Pulmonary artery endothelial cell (primary cell): ENCODE results near the gene TECPR2. TPM values are rescaled to one million over a fixed set of nuclear protein-coding genes. Genes with fewer than 3 reads are reported as not detected.
A peak's percentile ranks its signal among the peaks of the same experiment; 100 is the strongest.

ENCODE experiments used
- DNase-seq: peaks from one replicate; pipeline ENCODE4 v3.0.0-alpha.2; 2011; ENCODE audit warnings: low read depth, low spot score
- total RNA-seq: library from RNA; depleted of rRNA; stranded (reverse); fragments of >200 nt; gene quantifications from 2 replicates; pipeline ENCODE4 v1.2.3, GENCODE V29; 2014

Gene TECPR2
- total RNA-seq, 1 donor from 2014 or later = 13.4 TPM

DNA sequence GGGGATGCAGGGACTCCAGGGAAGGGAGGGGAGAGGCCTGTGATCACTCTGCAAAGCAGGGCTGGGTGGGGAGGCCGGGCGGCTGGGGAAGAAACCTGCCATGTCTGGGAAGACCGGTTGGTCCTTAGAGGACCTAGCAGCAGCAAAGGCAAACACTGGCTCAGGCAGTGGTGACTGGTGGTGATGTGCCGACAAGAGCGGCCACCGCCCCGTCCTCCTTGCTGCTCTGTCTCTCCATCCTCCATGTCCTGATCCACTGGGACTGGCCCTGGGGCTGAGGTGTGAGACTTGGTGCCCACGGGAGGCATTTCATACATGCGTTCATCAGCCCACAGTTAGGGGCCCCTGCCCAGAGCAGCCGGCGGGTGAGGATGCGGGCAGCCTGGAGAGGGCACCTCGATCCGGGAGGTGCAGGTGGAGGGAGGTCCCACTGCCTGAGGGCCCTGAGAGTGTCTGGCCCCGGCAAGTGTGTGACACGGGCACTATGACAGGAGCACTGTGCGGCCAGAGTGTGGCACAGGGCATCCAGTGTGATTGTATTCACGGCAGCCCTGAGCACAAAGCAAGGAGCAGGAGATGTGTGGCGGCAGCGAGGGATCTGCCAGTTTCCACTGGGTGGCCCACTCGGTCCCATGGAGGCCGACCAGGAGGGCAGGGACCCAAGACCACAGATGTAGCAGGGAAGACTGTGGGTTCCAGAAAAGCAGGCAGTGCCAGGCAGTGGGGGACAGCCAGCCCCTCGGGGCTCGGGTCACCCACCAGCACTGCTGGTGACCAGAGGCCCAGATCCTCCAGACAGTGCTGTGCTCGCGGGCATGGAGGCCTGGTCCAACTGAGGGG lies 133.0 kb downstream of the TECPR2 start:
- DNase-seq = no peak

DNA sequence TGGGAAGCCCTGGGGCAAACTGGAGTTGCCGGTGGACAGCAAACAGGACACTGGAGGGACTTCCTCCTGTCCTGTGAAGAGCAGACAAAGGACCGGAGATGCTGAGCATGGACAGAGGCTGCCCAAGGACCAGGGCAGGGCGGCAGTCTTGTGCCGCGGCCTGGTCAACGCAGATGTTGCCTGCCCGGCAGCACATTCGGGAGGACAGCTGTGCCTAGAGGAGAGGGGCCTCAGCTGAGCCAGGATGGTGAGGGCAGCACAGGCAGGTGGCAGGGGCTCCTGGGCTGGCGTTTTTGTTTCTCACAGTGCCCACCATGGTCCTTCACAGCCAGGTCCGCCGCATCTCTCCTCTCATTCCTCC lies 133.6 kb downstream of the TECPR2 start:
- DNase-seq = no peak

DNA sequence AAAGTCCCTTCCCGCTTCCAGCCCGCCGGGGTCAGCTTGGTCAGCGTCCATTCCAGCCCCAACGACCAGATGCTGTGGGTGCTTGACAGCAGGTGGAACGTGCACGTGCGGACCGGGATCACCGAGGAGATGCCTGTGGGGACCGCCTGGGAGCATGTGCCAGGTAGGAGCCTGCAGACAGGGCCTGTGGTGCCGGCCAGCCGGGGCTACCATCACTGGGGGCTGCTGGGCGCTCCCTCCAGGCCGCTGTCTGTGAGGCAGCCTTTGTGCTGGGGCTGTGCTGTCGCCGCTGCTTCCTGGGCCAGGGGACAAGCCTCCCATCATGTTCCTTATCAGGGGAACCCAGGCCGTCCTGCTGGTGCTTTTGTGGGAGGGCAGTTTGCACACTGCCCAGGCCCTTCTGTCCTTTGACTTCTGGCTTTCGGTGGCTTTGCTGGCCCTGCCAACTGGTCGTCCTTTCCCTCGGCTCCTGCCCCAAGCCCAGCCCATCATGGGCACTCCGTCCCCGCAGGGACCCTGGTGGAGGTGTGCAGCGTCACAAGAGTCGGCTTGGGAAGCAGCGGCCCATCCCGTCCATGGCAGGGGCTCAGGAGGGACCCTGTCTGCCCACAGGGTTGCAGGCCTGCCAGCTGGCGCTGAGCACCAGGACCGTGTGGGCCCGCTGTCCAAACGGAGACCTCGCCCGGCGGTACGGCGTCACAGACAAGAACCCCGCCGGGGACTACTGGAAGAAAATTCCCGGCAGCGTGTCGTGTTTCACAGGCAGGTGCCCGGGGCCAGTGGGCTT lies 134.4 kb downstream of the TECPR2 start:
- DNase-seq = no peak

DNA sequence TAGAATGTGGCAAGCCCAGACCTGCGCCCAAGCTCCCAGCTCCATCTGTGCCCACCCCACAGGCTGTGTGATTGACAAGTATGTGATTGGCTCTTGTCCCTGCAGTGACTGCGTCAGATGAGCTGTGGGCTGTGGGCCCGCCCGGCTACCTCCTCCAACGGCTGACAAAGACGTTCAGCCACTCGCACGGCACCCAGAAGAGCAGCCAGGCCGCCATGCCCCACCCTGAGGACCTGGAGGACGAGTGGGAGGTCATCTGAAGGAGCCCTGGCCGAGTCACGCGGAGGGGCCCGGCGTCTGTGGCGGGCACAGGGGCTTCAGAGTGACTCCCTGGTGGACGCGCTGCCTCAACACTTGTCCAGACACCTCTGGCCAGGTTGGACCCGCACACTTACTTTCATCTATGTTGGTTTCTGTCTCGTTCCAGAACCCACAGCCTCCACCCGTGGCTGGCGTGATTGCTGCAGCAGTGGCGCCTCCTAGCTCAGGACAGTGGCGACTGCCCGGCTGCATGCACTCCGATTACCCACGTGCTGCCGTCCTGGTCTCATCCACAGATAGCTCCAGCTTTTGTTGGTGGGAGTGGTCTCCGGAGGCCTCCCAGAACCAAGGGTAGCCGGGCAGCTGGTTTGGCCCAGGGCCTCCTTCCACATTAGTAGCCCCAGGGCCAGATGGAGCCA lies 135.4 kb downstream of the TECPR2 start:
- no peak for DNase-seq

DNA sequence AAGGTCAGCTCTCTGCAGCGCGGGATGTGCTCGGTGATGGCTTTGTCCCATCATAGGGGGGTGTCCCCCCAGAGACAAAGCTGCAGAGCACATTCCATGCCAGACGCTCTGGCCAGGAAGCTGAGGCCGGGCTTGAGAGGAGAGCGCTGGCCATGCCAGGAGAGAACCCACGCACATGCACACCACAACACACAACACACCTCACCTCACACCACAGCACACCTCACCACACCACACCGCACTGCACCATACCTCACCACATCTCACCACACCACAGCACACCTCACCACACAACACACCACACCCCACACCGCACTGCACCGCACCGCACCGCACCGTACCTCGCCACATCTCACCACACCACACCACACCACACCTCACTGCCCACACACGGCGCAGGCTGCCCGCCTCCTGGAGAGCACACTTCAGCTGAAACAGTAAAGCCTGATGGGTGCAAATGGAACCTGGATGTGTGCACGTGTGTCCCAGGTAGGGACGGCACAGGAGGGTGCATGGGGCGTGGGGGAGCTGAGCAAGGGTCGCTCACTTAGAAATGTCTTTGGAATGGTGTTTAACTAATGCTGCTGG lies 136.0 kb downstream of the TECPR2 start:
- DNase-seq = no peak

DNA sequence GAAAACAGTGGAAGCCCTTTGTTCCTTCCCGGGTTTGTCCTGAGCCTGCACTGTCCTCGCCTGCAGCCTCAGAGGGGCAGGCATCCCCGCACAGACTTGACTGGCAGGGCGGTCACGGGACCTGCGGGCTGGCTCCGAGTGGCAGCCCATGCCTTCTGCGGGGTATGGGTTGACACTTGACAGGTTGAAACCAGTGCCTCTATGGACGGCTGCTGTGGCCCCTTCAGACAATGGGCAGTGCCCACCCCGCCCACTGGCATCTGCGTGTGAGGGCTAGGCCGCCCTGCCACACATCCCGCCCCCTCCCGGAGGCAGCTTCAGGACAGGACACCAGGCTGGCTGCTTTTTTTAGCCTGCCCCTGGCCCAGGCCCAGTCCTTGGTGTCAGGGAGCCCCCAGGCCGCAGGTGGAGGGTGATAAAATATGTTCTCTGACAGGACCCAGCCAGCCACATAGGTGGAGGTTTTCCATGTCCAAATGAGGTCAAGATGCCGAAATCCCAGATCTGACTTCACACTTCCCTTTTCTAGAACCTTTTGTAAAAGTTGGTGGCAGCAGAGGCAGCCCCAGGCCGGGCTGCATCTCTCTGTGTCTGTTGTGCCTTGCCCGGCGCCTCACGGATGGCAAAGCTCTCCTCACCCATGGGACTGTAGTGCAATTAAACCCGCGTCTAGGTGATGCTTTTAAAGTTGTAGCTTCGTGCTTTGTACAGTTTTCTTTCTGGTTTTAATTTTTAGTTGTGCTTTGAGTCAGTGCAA lies 136.8 kb downstream of the TECPR2 start:
- DNase-seq = no peak

DNA sequence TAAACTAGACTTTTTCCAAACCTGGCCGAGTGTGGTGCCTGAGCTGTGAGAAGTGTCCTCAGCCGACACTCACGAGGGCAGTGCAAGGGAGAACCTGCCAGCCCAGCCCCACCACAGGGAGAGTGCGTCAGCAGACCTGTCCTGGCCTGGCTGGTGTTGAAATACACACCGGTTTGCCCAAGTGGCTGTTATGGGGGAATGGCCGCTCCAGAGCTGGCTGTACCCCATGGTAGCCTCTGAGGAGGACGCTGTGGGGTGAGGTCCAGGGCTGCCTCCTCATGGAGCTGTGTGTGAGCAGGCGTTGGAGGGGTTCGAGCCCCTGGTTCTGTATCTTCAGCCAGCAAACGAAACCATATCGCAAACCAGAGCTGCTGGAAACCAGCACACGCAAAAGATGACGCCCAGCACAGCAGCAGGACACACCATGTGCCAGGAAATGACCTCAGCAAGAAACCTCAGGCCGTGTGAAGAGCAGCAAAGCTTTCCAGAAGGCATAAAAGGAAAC lies 137.5 kb downstream of the TECPR2 start:
- DNase-seq = peak; percentile 60

DNA sequence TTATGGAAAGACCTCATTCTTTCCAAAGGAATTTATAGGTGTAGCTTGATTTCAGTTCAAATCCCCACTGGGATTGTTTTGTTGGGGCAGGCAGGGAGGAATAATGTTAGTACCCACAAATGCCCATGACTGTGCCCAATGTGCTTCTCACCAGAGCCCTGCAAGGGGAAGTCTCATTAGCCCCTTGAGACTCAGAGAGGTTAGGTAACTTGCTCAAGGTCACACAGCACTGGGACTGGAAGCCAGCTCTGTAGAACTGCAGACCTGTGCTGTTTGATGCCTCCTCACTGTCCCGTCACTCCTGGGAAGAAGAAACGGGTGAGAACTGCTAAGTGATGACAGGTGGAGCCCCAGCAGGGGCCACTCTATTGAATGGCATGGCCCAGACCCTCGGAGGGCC lies 138.0 kb downstream of the TECPR2 start:
- DNase-seq = no peak

DNA sequence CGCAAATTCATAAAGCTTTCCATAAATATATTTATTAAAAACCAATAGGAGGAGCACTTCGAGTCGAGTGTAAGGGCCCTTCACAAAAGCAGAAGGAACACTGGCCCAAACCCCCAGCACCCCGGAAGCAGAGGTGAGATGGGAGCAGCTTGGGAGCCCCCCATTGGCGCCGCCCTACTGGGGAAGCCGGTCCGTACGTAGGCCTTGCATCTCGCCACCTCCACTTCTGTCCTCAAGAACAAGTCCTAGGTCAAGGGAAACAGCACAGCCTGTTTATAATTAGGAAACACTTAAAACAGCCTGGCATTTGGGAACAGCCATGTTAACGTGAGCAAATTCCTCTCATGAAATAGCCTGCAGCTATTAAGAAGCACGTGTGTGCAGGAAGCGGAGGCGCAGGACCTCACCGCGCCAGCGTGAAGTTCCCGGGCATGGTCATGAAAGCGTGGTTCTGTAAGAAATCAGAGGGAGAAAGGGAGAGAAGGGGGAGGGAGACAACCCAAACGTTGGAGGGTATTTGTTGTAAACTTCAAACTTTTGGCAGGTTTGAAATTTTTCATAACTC lies 139.1 kb downstream of the TECPR2 start:
- no peak for DNase-seq

DNA sequence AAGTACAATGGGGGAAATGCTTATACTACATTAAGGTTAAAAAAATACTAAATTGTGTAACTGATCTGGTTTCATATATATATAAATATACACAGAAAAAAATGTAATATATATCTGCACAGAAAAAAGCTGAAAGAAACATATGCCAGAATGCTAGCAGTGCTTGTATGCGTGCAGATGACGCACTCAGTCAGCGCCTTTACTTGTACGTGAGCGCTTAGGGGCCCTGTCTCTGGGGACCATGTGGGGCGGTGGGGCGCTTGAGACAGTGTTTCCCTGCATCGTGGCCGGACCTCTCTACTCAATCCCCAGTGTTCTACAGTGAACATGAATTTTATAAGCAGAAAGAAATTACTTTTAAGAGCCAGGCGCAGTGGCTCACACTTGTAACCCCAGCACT lies 139.8 kb downstream of the TECPR2 start:
- no peak for DNase-seq

DNA sequence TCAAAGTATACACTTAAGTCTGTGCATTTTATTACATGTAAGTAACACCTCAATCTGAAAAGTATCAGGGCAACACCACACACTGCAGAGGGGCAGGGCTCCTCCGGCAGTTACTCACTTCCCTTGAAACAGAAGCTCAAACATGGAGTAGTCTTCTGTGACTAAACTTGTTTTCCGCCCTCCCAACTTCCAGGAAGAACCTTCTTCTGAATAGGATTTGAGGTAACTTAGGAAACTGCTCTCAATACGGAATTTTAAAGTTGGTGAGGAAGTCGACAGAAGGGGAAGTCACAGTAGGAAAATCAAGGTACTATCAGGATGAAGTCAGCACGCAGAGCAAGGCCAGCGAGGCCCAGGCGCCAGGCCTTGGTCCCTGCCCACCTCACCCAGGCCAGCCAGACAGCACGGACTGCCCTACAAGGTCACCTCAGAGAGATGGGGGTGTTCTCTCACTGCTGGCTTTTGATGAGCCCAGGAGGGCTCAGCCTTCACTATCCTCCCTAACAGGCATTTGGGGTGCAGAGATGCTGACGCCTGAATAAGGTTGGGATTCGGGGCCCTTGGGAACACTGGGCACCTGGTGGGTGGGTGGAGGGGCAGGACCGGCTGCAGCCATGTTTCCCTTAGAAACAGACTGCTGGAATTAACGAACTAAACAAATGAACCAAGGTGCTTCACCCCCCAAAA lies 141.0 kb downstream of the TECPR2 start:
- peak; percentile 41 for DNase-seq

DNA sequence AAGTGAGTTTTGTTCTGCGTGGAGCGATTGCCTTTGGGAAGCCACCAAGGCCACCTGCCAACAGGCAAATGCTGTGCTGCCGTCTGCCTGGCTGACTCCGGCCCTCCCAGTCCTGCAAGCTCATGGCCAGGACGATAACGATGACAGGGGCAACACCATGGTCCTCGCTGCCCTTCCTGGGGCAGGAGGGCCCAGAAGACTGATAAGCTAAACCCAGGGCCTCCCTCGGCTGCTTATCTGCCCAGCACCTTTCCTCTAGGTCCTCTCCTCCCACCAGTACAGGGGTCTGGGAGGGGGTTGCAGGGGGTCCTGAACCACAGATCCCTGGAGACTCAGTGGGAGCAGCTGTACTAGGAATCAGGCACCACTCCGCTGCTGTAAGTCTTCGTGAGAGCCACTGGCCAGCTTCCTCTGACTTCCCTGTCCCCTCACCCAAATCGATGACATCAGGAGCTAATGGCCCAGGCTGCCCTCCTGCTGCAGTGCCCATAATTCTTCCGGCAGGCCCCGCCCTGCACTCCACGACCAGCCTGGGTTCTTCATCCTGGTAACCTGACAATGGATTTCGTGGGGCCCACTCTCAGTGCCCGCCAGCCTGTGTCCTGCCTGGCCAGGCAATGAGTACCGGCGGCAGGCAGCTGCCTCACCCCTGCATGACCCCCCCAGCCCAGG lies 141.7 kb downstream of the TECPR2 start:
- DNase-seq = no peak

DNA sequence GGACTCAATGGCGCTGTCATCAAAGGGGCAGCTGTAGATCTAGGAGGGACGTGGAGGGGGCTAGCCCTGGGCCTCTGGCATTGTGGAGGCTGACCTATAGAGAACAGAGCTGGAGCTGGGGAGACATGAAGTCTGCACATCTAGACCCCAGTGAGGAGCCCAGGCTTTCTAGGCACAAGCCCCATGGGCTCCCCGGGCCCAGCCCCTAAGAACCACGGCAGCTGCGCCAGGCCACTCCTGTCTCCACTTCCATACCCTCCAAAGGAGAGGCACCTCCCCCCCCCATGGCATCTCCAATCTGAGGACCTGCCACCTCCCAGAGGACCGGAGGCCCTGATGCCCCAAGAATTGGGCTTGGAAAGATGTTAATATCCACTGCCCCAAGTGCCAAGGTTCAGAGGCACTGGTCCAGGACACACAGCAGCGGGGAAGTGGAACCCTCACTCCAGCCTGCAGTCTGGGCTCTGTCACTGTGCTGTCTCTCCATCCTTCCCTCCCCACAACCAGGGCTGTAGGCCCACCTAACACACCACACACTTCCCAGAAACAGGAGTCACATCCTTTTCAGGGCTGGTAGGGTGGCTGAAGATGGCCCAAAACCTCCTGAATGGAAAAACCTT lies 142.4 kb downstream of the TECPR2 start:
- DNase-seq = no peak

DNA sequence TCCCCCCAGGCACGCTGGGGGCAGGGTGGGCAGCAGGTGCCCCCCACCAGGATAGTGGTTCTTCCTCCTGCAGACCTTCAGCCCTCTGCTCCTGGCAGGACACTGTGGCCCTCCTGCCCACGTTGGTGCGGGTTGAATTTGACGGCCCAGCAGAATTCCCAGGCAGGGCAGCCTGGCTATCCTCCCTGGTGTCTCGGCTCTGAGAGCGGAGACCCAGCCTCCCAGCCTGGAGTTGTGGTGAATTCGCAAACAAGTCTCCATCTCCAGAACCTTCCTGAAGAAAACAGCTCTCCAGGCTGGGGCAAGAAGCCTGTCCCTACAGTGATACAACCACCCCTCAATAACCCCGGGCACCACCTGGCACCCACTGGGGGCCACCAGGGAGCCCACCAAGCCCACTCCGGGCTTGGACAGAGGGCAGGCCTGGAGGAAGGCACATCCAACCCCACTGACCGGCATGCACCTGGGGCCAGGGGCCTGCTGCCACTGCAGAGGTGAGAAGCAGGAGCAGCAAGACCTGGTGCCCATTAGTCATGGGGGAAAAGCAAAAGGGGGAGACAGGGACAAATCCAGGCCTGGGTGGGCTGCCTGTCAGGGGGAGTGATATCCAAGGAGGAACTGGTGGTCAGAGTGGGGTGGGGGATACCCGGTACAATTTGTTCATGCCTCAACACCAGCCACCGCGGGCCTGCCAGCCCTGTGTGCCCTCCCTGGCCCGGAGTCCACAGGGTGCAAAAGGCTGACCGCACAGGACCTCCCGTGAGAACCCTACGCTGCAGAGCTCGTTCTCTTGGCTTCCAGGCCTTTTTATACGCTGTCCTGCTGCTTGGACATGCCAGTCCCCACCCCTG lies 143.3 kb downstream of the TECPR2 start:
- no peak for DNase-seq

DNA sequence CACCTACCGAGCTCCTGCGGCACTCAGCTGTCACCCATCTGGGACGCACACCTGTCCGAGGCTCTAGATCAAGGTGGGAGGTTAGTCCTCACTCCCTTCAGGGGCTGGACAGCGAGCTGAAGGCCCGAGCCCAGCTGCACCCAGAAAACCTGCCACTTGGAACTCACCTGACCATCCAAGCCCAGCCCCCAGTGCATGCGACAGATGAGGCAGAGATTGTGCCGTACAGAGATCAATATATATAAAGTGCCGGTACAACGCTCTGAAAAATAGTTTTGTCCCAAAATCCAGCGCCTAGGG lies 143.8 kb downstream of the TECPR2 start:
- no peak for DNase-seq

DNA sequence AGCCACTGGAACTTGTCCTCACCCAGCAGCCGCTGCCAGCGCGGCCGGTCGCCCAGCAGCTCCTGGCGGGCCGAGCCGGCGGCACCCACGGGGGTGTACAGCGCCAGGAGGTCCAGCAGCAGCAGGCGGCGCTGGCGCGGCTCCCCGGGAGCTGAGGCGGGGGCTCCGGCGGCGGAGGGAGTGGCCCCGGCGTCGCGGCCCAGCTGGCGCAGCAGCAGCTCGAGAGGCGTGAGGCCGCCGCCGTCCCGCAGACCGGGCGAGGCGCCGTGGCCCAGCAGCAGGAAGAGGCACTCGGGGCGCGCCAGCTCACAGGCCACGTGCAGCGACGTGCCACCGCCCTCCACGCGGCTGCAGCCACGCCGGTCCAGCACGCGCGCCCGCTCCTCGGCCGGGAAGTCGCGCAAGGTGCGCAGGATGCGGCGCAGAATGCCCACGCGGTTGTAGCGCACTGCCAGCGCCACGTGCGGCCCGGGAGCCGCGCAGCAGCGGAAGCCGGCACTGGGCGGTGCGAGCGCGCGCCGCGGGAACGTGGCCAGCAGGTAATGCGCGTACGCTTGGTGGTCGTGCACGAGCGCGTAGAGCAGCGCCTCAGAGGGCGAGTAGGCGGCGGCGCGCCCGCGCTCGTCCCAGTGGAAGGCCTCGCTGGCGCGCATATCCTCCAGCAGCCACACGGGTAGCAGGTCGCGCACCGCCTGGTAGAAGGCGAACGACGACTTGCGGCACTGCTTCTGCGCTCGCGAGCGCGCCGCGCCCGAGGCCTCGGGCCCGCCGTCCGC lies 144.5 kb downstream of the TECPR2 start:
- DNase-seq = no peak

DNA sequence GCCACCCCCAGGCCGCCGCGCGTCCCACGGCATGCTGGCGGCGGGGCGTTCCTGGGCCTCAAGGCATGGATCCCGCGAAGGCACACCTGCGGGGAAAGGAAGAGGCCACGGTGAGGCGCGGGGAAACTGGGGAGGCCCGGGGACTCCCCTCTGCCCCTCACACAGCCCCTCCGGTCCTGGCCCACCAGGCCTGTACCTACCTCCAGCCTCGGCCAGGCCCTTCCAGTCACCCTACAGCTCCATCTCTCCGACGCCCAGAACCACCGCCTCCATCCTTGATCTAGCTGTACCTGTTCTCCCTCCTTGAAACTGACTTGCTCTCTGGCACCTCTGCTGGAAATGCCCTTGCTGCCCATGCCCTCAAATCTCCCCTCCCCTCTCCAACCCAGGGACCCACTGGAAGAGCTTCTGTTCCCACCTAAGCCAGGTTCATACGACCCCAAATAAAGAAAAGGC lies 145.1 kb downstream of the TECPR2 start:
- DNase-seq = no peak
